ENCODE data around the gene GABBR2. TPM values are rescaled to one million over a fixed set of nuclear protein-coding genes. Genes with fewer than 3 reads are reported as not detected.

GABBR2 gene
- total RNA-seq, 4 donors from 2014 or later: 2.4 to 13.6 (median 10.0) TPM

GRCh38 chr9:98462310-98462709 is 246.4 kb downstream of the GABBR2 start:
- Histone ChIP-seq H3K9me3 (no peaks in the 10 kb centered on the region), H3K4me1 (no peaks in the 10 kb centered on the region), H3K36me3 (no peaks in the 10 kb centered on the region), H3K27me3 (no peaks in the 10 kb centered on the region), H3K4me3 (replicated peaks in 1 of 3) (no peak overlapping the region), H3K27ac (no peak overlapping the region)
- TF ChIP-seq POLR2A (IDR thresholded peaks at IDR 0.05) (no peak), CTCF (IDR thresholded peaks at IDR 0.05) (no peak)
- DNase-seq: no peak
- intact Hi-C loops (cut with DNase I): no loop called here
- 91 to 95% methylated on average over 2 of the region's 2 CpGs for WGBS, 2 donors

- Histone ChIP-seq H3K36me3 (no peaks in the 10 kb centered on the region), H3K27ac (no peak overlapping the region), H3K4me3 (replicated peaks in 1 of 3) (no peak overlapping the region), H3K27me3 (no peaks in the 10 kb centered on the region), H3K9me3 (no peaks in the 10 kb centered on the region), H3K4me1 (peaks cover 0 to 6% of the 10 kb centered on the region in 2 donors)
- no peak for DNase-seq
- intact Hi-C loops (cut with DNase I): no loop called here
- TF ChIP-seq POLR2A (IDR thresholded peaks at IDR 0.05): no peak
- no peak for TF ChIP-seq CTCF (IDR thresholded peaks at IDR 0.05)
Observed at GRCh38 chr9:98460704-98461103, 248.0 kb downstream of the GABBR2 start.

GRCh38 chr9:98457726-98458370 is 250.9 kb downstream of the GABBR2 start:
- Histone ChIP-seq H3K36me3 (no peaks in the 10 kb centered on the region), H3K4me1 (peaks cover 0 to 6% of the 10 kb centered on the region in 2 donors), H3K9me3 (no peaks in the 10 kb centered on the region), H3K4me3 (replicated peaks in 1 of 3) (no peak overlapping the region), H3K27ac (no peak overlapping the region), H3K27me3 (no peaks in the 10 kb centered on the region)
- DNase-seq: no peak
- intact Hi-C loops (cut with DNase I): no loop called here
- 72 to 84% methylated on average over 9 of the region's 9 CpGs for WGBS, 2 donors
- TF ChIP-seq CTCF (IDR thresholded peaks at IDR 0.05): no peak
- no peak for TF ChIP-seq POLR2A (IDR thresholded peaks at IDR 0.05)

- Histone ChIP-seq H3K27me3 (no peaks in the 10 kb centered on the region), H3K4me3 (replicated peaks in 1 of 3) (no peak overlapping the region), H3K9me3 (no peaks in the 10 kb centered on the region), H3K36me3 (no peaks in the 10 kb centered on the region), H3K4me1 (peaks cover 0 to 6% of the 10 kb centered on the region in 2 donors), H3K27ac (no peak overlapping the region)
- intact Hi-C loops (cut with DNase I): no loop called here
- 58 to 60% methylated on average over 2 of the region's 2 CpGs for WGBS, 2 donors
- TF ChIP-seq CTCF (IDR thresholded peaks at IDR 0.05) (no peak), POLR2A (IDR thresholded peaks at IDR 0.05) (no peak)
- DNase-seq: no peak
Observed at GRCh38 chr9:98456156-98456613, 252.6 kb downstream of the GABBR2 start.

- H3K27ac ChIP-seq: no peak overlapping the region
- 52 to 64% methylated on average over 12 of the region's 12 CpGs for WGBS, 2 donors
- no peaks in the 10 kb centered on the region for H3K36me3 ChIP-seq
- peak; percentile 64 to 69 for DNase-seq
- peaks cover 0 to 6% of the 10 kb centered on the region in 2 donors for H3K4me1 ChIP-seq
- TF ChIP-seq POLR2A (IDR thresholded peaks at IDR 0.05) (no peak), CTCF (IDR thresholded peaks at IDR 0.05) (no peak)
- intact Hi-C loops (cut with DNase I): no loop called here
- no peak overlapping the region for H3K4me3 ChIP-seq (replicated peaks in 1 of 3)
- no peaks in the 10 kb centered on the region for H3K27me3 ChIP-seq
- H3K9me3 ChIP-seq: no peaks in the 10 kb centered on the region
Observed at GRCh38 chr9:98455256-98456155, 253.2 kb downstream of the GABBR2 start.
